Hematopoietic multipotent progenitor cell treated with erythropoietin and hydrocortisone succinate and interleukin-3 and kit ligand, for 8 days (in vitro differentiated cells): Measurements from ENCODE around the gene NOPCHAP1.

Experiments
- DNase-seq: peaks from one replicate; pipeline ENCODE4 v3.0.0-alpha.2; 2015

The NOPCHAP1 gene

DNA sequence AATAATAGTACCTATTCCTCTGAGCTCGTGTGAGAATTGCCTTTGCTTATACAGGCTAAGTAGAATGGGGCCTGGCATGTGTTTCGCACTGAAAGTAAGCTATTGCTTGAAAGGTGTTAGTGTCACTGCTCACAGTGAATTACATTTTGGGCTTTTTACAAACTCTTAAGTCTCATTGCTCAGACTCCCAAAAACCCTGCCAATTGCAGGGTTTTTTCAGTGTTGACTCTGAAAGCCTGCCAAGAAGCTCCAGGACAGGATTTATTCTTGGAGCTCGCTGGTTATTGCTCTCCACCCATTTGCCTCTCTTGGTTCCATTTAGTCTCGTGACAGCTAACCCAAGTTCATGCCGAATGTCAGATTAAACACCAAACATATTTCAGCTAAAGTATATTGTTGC, 39.8 kb downstream of the NOPCHAP1 start:
- DNase-seq, result no peak

DNA sequence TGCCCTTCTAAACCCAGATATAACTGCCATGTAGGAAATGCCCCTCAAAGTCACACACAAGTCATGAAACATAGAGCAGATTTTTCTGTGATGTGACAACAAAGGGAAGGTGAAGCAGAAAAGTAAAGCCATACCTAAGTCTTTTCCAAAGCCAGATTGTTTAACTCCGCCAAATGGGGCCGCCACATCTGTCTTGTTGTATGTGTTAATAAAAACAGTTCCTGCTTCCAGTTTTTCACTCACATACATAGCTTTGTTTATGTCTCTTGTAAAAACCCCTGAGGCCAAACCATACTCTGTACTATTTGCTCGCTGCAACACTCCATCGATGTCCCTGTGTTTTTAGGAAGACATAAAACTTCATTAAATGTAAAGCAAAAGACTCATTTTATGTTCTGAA, 40.3 kb downstream of the NOPCHAP1 start:
- no peak for DNase-seq

DNA sequence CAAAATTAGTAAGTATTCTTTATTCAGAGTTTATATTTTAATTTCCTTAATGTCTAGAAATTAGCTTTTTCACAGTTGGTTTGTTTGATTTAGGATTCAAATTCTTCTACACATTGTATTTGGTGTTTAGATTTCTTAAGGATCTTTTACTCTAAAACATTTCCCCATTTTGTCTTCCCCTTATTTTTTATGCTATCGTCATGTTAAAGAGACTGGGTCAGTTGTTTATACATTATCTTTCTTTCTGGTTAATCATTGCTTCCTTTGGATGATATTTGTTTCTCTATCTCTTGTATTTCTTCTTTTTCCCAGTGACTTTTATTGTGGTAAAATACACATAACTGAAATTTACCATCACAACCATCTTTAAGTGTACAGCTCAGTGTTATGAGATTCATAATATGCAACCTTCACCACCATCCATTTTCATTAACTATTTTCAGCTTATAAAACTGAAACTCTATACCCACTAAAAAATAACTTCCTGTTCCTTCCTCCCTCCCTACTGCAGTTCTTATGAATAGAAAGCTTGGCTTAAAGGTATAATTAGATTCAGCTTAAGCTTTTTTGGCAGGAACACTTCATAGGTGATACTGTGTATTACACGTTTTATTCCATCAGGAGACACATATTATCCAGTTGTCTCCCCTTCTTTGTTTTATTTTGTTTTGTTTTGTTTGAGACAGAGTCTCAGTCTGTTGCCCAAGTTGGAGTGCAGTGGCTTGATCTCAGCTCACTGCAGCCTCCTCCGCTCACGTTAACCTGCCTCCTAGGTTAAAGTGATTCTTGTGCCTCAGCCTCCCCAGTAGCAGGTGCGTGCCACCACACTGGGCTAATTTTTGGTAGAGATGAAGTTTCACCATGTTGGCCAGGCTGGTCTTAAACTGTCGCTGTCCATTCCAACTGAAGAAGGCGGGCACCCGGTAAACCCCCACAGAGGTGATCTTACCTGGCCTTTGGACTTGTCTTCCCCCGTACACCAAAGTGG, 45.0 kb downstream of the NOPCHAP1 start:
- no peak for DNase-seq

DNA sequence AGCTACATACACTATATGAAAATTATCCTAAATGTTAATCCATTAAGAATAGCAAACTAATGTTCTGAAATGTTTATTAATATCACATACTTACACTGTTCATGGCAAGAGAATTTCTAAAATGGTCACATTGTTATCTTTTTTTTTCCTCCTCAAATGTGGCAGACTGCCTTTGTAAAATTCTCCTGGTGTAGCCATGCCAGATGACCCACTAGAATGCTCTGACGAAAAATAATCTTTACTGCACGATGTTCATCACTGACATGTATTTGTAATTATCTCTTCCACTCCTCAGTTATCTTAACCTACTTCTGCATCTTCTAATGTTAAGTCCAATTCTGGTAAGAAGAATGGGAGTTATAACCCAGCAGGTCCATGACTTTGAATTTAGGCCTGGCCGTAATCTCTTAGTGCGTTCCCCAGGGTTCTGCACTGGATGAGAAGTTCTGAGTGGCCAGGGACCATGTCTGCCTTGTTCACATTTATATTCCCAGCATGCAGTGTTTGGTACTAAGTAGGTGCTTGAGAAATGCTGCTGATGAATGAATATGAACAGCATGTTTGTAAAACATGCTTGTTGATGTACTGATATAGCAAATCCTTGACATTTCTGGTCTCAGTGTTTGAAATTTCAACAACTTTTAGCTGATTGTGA, 46.7 kb downstream of the NOPCHAP1 start:
- DNase-seq, result no peak

DNA sequence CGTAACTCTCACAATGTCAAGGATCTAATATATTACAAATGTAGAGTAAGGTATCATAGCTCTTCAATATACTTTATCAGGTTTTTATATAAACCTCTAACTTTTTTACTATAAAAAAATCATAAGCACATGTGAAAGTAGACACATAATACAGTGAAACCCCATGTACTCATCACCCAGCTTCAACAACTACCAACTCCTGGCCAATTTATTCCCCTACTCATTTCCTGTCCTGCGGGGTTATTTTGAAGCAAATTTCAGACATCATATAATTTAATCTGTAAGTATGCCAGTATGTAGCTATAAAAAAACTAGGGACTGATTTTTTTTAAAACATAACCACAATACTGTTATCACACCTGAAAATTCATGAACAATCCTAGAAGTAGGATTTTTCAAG, 47.7 kb downstream of the NOPCHAP1 start:
- DNase-seq, result no peak
